HG02852 (cell line): ENCODE data around the gene RPLP2.

Experiments
- ATAC-seq: cut with Tn5 transposase; IDR thresholded peaks from one replicate; pipeline ENCODE4 v1.9.1; 2021; ENCODE audit warnings: mild to moderate bottlenecking, moderate library complexity; ENCODE audit not compliant: unreplicated experiment

RPLP2 gene

GRCh38 chr11:846496-847098, 36.8 kb downstream of the RPLP2 start:
- ATAC-seq: no peak

GRCh38 chr11:847876-848275, 38.1 kb downstream of the RPLP2 start:
- no peak for ATAC-seq

GRCh38 chr11:848380-848931, 38.7 kb downstream of the RPLP2 start:
- ATAC-seq: no peak

- no peak for ATAC-seq
Measured at GRCh38 chr11:849104-849824, 39.5 kb downstream of the RPLP2 start.

GRCh38 chr11:849951-850774, 40.4 kb downstream of the RPLP2 start:
- no peak for ATAC-seq

GRCh38 chr11:850775-851763, 41.3 kb downstream of the RPLP2 start:
- no peak for ATAC-seq

- no peak for ATAC-seq
Measured at GRCh38 chr11:852762-853161, 43.0 kb downstream of the RPLP2 start.

DNA sequence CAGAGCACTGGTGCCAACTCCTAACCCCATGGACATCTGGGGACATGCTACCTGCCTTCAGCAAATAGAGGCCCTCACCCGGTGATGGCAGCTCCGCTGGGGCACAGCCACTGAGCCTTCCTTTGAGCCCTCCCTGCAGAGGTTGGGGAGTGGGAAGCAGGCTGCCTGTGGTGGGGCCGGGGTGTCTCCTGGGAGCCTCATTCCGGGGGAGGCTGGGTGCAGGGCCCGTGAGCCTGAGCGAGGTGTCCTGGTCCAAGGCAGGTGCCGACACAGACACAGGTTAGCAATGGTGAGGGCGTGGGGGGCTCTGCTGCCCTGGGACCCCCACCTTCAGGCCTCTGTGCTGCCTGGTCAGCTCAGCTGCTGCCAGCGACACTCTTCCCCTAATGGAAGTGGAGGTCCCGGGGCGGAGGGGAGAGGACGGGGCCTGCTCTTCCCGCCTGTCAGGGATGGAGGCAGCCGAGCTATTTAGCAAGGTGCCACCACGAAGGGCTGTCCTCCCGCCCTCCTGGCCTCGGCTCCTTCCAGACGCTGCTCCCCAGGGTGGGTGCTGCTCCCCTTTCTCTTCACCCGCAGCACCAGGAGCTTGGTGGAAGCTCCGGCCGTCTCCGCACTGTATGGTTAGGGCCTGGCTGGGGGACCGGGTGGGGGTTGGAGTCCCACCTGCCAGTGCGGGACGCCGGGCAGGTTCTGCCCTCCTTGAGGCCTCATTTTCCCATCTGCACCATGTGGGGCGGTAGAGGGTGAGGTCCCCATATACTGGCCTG, 44.1 kb downstream of the RPLP2 start:
- ATAC-seq: no peak

- ATAC-seq: no peak
Measured at GRCh38 chr11:854601-855329, 45.0 kb downstream of the RPLP2 start.

DNA sequence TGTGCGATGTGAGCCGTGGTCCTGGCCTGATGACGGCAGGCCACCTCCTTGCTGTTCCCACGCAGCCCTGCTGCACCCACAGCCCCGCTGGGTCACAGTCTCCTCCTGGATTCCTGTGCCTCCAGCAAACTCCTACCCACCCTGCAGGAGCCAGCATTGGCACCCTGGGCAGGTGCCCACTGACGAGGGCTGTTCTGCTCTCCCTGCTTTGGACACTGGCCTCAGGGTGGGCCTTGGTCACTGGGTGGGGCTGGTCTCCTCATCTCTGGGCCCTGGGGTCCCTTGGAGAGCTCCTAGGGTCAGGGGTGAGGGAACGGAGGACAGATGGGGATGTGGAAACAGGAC, 45.5 kb downstream of the RPLP2 start:
- ATAC-seq: no peak

- no peak for ATAC-seq
Measured at GRCh38 chr11:855796-856195, 46.0 kb downstream of the RPLP2 start.

DNA sequence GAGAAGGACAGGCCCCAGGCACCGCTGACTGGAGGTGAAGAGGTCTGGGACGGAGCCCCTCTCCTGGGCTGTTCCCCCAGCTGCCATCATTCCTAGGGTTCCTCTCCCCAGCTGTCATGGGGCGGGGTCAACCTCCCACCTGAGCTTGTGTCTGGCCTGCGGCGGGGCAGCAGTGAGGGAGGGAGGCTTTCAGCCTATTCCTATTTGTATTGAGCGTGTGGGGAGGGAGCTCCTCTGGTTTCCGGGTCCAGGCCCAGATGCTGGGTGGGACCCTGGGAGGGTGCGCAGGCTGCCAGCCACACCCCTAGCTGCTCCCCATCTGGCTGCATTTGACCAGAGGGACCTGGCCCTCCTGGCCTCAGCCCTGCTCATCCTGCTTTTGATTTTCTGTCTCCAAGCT, 46.6 kb downstream of the RPLP2 start:
- ATAC-seq: no peak

DNA sequence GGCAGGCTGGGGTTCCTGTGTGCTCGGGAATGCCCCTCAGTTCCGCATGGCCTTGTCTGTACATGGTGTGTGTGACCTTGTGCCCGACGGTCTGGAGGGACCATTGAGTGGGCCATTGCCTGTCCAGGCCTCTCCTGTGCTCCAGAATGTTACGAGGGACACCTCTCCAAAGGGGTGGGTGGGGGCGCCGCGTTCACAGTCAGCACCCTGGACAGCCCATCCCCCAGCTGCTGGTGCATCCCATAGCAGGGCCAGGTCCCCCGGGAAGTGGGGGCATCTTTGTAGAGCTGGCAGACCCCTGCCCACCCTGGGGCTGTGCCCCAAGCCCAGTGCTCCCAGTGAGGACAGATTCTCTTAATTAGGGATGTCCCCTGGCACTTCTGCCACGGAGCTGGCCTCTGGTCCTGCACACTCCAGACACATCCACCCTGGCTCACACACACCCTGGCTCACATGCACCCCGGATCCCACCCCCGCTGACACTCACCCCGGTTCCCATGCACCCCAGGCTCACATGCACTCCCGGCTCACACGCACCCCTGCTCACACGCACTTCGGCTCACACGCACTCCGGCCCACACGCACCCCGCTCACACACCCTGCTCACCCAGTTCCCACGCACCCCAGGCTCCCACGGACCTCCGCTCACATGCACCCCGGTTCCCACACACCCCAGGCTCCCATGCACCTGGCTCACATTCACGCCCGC, 48.4 kb downstream of the RPLP2 start:
- no peak for ATAC-seq

GRCh38 chr11:858762-859339, 49.1 kb downstream of the RPLP2 start:
- ATAC-seq: no peak

- ATAC-seq: no peak
Measured at GRCh38 chr11:859394-860131, 49.8 kb downstream of the RPLP2 start.

- ATAC-seq: no peak
Measured at GRCh38 chr11:860234-861104, 50.7 kb downstream of the RPLP2 start.

DNA sequence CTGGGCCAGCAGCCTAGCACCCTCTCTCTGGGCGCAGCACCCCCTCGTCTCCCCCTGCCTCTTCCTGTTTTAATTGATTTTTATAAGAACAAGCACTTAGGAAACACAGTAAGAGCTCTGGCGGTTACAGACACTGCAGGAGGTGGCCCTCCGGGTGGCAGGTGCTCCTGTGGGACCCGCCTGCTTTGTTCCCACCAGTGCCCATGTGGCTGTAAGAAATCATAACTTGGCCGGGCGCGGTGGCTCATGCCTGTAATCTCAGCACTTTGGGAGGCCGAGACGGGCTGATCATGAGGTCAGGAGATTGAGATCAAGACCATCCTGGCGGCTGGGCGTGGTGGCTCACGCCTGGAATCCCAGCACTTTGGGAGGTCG, 51.3 kb downstream of the RPLP2 start:
- no peak for ATAC-seq
